NCI-H1092 treated with DMSO at 0.1 percent for 48 hours (cell line): ENCODE measurements around the gene MRPL54.
A peak's percentile ranks its signal among the peaks of the same experiment; 100 is the strongest.
"Not testable (repeated sequence)": the region's sequence is repeated elsewhere in the genome, so short reads cannot be mapped to it uniquely, and the experiment has no call there.

ENCODE experiments used
- DNase-seq: peaks from one replicate; lab custom pipeline; 2025; lab: John Stamatoyannopoulos, UW

Gene MRPL54

DNA sequence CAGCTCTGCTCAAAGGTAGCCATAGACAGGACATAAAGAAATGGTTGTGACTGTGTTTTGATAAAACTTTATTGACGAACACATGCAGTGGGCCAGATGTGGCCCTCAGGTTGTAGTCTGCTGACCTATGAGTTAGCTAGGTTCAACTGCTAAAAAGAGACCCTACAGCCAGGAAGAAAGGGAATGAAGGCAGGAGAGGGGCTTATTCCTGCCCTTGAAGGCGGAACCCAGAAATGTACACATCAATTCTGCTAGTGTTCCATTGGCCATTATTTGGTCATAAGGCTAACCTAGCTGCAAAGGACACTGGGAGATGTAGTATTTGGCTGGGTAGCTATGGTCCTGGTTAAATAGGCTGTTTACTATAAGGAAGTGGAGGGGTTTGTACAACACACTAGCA lies 19.0 kb upstream of the MRPL54 start:
- no peak for DNase-seq

DNA sequence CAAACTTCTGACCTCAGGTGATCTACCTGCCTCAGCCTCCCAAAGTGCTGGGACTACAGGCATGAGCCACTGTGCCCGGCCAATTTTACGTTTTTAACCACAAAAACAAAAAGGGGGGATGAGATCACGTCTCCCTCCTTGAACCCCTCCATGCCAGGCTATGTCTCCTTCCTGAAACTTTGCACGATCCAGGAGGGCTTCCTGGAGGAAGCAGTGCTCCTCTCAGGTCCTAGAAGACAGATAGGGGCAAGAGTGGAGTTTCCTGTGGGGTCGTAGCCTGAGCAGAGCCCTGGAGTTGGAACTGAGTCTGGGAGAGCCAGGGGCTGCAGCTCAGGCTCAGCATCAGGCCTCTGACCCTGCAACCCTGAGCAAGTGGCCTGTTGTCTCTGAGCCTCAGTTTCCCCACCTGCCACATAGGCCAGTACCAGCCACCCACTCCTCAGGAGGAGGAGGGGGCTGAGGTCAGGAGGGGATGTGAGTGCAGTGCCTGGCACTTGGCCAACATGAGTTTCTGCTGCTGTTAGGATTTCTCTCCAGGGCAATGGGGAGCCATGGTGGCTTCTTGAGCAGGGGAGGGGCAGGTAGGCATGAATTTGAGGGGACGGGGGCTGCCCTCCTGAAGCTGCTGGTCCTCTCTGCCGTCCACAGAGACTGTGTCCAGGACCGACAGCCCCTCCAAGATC lies 17.0 kb upstream of the MRPL54 start:
- no peak for DNase-seq

DNA sequence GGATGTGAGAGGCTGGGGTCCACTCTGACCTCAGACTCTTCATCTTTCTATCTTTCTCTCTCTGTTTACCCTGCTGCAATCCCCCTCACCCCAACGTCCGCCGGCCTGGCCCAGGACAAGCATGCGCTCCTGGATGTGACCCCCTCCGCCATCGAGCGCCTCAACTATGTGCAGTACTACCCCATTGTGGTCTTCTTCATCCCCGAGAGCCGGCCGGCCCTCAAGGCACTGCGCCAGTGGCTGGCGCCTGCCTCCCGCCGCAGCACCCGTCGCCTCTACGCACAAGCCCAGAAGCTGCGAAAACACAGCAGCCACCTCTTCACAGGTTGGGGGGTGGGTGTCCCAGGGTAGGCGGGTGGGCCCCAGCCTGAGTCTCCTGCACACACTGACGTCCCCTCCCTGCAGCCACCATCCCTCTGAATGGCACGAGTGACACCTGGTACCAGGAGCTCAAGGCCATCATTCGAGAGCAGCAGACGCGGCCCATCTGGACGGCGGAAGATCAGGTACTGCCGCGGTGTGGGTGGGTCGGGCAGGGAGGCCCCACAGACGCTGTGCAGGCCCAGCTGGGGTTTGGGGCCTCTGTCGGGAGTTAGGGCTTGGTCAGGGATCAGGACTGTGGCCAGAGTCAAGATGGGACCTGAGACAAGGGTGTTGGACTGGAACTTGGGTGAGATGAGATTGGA lies 16.0 kb upstream of the MRPL54 start:
- DNase-seq, result no peak

DNA sequence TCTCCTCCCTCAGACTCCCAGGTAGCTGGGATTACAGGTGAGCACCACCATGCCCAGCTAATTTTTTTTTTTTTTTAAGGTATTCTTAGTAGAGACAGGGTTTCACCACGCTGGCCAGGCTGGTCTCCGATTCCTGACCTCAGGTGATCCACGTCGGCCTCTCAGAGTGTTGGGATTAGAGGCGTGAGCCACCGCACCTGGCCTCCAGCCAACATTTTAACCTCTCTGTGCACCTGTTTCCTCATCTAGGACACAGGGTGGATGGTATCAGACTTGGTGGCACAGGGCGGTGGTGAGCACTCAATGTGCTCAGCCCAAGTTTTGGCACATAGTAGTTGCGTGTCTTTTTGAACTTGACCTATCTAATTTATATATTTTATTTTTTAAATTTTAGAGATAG lies 13.5 kb upstream of the MRPL54 start:
- DNase-seq, result no peak

DNA sequence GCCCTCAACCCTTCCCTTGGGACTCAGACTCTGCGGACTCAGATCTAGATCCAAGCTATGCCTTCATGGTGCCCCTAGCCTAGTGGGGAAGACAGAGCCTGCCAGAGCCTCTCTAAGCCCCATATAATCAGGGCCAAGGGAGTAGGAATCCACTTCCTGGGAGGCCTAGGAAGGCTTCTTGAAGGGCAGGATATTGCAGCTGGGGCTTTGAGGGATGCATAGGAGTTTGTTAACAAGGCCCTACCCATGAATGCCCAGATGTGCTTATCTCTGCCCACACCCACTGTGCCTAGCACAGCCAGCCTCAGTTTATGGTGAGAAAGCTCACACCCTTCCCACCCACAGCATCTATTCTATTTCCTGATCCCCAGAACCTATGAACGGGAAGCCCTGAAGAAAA lies 12.3 kb upstream of the MRPL54 start:
- no peak for DNase-seq

DNA sequence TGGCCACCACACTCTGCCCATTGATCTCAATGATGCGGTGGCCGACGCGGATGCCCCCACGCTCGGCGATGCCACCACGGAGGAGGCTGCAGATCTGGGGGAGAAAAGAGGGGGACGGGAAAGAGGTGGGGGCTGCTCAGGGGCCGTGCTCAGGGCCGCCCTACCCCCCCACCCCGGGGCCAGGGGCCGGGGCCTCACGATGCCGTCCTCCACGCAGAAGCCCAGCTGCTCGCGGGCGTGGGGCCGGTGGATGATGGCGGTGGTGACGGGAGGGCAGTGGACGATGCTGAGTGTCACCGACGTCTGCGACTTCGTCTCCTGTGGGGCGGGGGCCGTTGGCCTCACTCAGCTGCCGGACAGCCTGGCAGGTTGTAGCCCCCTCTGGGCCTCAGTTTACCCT lies 11.2 kb upstream of the MRPL54 start:
- no peak for DNase-seq

DNA sequence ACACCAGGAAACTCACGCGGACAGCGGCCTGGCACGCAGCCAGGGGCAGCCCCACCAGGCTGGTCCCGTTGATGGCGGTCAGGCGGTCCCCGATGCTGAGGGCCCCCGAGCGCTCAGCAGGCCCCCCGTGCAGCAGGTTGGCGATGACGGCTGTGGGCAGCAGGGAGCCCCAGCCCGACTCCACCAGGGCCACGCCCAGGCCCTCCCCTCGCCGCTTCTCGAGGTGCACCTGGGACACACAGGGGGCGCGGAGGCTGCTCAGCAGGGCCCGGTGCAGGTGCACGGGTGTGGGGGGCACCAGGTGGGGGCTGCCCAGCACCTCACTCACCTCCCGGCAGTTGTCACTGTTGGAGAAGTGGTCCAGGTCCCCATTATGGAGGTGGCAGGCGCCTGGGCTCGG lies 10.0 kb upstream of the MRPL54 start:
- no peak for DNase-seq

DNA sequence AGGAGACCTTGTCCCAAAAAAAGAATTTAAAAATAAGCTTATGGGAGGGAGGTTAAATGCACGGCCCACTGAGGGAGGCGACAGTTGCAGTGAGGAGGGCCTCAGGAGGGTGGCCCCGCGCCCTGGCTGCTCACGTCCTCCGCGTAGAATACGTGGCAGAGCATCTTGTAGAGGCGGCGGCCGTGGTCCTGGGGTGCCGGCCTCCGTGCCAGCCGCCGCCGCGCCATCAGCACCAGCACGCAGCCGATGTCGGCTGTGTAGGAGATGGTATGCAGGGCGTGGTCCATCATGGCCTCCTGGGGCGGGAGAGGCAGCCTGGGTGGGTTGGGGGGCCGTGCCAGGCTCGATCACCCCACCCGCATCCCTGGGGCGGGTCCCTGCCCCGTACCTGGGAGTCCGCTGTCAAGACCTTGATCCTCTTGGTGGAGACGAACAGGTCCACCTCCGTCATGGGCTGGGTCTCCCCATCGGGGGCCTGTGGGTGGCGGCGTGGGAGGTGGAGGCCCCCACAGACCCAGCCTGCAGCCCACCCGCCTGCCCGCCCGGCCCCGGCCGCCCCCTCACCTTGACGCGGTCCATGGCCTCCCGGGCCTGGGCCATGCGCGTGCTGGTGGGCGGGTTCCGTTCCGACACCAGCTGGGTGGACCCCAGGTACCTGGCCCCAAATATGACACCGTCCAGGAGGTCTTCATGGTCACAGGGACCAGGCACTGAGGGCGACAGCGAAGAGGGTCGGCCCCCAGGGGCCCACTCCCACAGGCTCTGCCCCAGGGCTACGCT lies 8.7 kb upstream of the MRPL54 start:
- DNase-seq, result no peak

DNA sequence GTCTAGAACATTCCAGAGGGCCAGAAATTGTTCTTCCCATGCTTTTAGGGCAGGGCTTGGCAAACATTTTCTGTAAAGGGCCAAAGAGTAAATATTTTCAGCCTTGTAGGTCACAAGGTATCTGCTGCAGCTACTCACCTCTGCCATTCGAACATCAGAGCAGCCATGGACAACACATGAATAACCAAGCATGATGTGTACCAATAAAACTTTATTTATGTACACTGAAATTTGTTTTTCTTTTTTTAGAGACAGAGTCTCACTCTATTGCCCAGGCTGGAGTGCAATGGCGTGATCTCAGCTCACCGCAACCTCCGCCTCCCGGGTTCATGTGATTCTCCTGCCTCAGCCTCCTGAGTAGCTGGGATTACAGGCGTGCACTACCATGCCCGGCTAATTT lies 4.8 kb upstream of the MRPL54 start:
- DNase-seq, result not testable (repeated sequence)

DNA sequence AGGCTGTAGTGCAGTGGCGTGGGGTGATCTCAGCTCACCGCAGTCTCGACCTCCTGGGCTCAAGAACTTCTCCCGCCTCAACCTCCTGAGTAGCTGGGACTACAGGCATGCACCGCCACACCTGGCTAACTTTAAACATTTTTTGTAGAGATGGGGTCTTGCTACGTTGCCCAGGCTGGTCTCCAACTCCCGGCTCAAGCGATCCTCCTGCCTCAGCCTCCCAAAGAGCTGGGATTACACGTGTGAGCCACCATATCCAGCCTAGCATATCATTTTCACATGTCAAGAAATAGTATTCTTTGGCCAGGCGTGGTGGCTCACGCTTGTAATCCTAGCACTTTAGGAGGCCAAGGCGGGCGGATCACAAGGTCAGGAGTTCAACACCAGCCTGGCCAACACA lies 4.2 kb upstream of the MRPL54 start:
- DNase-seq, result not testable (repeated sequence)

DNA sequence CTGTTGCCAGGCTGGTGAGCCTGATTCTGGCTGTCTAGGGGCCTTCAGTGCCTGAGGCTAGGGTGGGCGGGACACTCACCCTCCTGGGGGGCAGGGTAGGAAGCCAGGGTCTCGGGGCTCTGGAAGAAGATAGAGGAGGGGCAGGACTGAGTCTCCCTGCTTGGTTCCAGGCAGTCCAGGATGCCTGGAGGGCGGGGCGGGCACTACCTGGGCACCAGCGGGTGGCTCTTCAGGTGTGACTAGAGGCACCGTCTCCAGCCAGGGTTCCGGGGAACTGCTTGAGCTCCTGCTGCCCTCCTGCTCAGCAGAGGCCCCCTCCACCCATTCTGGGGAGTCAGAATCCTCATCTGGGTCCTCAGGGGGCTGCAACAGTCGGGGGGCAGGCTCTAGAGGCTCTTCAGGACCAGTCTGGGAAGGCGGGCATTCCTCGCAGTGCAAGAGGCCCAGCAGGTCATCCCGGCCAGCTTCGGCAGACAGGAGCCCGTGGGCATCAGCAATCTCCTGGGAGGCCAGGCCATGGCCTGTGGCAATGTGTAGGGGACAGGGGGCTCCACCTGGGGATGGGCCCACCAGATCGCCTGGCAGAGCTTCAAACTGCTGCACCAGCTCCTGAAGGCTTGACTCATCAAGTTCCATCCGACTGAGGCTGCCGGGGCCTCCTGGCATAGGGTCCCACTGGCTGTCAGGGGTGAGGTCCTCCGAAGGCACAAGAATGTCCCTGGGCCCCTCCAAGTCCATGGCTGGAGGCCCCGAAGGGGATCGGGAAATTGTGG lies 2.8 kb upstream of the MRPL54 start:
- no peak for DNase-seq

DNA sequence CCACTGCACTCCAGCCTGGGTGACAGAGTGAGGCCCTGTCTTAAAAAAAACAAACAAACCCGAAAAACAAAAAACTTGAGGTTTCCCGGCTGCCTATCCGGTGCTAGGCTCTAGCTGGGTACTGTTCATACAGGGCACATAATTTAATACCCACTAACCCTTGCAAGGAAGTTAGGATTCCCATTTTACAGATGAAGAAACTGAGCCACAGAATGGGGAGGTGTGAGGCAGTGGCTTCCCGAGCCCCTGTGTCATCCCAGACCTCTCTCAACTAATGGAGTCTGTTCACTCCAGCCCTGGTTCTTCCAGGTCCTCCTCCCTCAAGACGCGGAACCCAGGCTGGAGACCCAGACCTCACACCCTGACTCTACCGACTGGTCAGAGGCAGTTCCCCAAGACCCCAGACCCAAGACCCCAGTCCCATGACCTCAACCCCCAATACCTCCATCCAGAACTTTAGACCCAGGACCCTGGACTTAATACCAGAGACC lies 1.6 kb upstream of the MRPL54 start:
- DNase-seq, result no peak

DNA sequence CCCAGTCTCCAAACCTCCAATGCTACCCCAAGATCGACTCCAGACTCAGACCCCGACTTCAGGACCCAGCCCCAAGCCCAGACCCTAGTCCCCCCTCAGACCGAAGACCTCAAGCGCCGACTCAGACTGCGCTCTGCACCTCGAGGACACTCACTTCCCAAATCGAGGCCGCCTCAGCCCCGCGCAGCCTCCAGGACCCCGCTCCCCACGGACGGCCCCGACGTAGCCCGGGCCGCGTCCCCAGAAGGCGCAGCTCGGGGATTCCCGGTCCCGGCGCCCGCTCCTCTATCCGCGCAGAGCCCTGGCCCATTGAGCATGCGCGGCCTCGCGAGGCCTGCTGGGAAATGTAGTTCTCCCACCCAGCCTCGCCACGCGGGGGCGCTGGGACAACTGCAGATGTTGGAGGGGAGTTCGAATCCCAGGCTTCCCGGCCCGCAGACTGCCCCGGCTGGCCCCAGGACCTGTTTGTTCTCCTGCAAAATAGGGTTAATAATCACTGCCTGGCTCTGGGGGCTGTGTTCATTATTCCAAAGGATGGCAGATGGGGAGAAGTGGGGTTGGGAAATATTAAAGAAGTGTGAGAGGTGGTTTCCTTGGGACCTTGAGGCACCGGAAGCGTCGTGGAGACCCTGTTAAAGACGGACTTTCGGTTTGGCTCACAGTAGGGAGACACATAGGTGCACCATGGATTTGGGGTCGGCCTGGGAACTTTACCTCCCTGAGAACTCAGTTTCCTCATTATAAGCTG lies 926 bp upstream of the MRPL54 start, which contains the start of gene APBA3:
Gene APBA3, minus strand, starts transcription at position 311 of the 748 bp plus-strand sequence. CDS start 1,428 bp downstream, outside the sequence.
- peak; percentile 76 for DNase-seq

DNA sequence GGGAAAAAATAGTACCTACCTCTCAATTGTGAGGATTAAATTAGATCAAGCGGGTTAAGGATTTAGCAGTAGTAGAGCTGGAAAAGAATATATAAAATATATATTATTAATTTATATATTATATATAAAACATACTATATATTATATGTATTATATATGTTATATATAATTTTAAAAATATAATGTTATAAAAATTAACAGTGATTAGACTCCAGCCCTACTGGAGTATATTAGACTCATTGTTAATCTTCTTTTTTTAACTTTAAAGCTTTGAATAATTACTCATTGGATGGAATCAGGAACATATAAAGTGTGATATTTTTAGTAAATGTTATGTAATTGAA lies 380 bp upstream of the MRPL54 start:
- no peak for DNase-seq

DNA sequence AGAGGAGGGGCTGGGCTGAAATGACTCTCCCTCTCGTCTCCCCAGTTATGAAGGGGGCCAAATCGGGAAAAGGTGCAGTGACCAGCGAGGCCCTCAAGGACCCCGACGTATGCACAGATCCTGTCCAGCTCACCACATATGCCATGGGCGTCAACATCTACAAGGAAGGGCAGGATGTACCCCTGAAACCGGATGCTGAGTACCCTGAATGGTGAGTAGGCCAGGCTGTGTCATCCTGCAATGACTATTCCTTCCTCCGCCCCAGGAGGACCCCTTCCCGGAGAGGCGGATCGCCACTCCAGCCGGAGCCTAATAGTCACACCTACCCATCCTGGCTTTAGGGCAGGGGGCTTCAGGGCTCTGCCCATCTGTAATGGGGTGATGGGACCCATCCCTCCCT lies 2.6 kb downstream of the MRPL54 start:
- no peak for DNase-seq

DNA sequence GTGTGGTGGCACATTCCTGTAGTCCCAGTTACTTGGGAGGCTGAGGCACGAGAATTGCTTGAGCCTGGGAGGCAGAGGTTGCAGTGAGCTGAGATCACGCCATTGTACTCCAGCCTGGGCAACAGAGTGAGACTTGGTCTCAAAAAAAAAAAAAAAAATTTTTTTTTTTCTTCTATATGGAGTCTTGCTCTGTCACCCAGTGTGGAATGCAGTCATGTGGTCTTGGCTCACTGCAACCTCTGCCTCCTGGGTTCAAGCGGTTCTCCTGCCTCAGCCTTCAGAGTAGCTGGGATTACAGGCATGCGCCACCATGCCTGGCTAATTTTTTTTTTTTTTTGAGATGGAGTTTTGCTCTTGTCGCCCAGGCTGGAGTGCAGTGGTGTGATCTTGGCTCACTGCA lies 3.3 kb downstream of the MRPL54 start:
- DNase-seq, result not testable (repeated sequence)

DNA sequence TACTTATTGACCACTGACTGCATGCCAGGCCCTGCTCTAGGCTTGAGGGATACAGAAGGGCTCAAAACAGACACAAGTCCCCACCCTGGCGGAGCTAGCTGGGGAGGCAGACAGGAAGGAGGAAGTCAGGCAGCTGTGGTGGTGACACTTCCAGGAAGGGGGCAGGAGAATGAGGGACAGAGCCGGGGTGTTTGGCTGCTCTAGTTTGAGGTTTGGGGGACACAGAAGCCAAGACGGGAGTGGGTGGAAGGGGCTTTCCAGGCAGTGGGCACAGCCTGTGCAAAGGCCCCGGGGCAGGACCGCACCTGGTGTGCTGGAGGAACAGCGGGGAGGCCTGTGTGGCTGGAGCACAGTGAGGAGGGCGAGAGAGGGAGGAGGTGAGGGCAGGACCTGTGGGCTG lies 4.0 kb downstream of the MRPL54 start:
- DNase-seq, result no peak

DNA sequence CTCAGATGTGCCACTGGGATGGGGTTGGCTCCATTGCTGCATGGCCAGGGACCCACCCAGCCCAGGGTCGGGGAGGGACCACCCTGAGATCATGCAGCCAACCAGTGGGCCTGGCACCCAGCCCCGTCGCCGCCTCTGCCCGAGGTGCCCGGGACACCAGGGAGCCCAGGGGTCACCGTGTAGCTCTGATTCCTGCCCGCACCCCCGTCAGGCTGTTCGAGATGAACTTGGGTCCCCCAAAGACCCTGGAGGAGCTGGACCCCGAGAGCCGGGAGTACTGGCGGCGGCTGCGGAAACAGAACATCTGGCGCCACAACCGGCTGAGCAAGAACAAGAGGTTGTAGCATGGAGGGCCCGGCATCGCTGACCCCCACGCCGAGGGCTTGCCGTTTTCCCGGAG lies 4.6 kb downstream of the MRPL54 start:
- DNase-seq, result no peak

DNA sequence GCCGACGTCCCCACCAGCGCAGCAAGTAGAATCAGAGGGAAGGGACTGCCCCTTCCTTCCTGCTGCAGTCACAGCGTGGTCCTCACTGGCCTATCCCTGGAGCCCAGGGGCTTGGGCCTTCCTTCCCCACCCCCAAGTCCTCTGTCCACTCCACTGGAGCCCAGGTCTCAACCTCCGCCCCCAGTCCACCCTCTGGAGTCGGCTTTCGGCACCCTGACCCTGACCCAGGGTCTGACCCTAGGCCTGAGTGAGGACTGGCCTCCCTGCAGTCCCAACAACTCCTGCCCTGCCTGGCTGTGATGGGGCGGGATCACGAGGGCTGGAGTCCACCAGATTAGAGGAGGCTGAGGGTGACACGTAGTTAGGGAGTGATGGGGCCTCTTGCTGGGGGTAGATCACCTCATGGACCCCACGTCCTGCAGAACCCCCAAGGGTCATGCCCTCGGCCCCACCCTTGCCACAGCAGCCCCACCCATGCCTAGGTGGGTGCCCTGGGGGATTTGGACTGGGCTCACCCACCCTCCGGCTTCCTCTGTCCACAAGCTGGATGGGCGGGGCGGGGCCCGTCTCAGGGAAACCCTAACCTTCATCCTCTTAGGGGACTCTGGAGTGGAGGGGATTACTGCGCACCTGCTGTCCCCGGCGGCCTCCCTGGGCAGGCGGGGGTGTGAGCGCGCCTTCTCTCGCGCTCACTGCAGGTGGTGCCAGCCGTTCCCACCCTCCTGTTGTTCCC lies 5.7 kb downstream of the MRPL54 start:
- DNase-seq, result no peak

DNA sequence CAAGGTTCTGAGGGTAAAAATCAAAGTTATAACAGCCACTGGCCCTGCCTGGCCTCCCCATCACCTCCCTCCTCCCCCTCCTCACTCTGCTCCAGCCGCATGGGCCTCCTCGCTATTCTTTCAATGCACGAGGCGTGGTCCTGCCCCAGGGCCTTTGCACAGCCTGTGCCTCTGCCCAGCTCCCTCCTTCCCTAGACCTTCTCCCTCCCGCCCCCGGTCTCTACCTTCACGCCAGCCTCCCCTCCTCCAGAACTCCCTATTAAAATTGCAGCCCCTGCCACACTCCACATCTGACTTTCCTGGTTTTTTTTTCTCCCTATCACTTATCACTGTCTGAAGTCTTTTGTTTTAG lies 6.2 kb downstream of the MRPL54 start:
- no peak for DNase-seq

DNA sequence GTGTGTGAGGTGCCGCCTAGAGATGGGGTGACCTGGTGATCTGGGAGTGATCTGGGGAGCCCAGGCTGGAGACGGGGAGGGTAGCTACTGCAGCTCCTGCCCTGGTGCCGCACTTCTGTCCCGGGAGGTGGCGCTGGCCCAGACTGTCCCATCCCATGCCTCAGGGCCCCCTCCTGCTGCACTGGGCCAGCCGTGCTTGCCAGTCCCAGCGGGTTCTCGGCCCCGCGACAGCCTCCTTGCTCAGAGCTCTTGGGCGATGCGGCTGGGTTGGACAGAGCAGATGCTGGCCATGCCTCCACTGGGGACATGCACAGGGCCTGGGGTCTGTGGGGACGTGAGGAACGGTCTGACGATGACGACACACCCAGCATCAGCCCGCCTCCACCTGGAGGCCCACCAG lies 7.0 kb downstream of the MRPL54 start:
- DNase-seq, result no peak
